HG03575 (cell line): ENCODE data around the gene SMIM12.
"Not testable (repeated sequence)": the region's sequence is repeated elsewhere in the genome, so short reads cannot be mapped to it uniquely, and the experiment has no call there.

ENCODE experiments used
- ATAC-seq: cut with Tn5 transposase; IDR thresholded peaks from one replicate; pipeline ENCODE4 v1.9.1; 2021; ENCODE audit not compliant: unreplicated experiment, insufficient number of reproducible peaks, low FRiP score; ENCODE audit errors: extremely low read depth

Gene SMIM12

GRCh38 chr1:34816778-34817177 lies 42.8 kb downstream of the SMIM12 start:
- no peak for ATAC-seq

GRCh38 chr1:34816332-34816731 lies 43.2 kb downstream of the SMIM12 start:
- no peak for ATAC-seq

DNA sequence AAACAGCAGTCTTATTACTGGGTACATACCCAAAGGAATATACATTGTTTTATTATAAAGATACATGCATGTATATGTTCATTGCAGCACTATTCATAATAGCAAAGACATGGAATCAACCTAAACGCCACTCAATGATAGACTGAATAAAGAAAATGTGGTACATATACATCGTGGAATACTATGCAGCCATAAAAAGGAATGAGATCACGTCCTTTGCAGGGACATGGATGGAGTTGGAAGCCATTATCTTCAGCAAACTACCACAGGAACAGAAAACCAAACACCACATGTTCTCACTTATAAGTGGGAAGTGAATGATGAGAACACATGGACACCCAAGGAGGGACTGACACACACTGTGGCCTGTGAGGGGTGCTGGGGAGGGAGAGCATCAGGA lies 48.8 kb downstream of the SMIM12 start:
- not testable (repeated sequence) for ATAC-seq

DNA sequence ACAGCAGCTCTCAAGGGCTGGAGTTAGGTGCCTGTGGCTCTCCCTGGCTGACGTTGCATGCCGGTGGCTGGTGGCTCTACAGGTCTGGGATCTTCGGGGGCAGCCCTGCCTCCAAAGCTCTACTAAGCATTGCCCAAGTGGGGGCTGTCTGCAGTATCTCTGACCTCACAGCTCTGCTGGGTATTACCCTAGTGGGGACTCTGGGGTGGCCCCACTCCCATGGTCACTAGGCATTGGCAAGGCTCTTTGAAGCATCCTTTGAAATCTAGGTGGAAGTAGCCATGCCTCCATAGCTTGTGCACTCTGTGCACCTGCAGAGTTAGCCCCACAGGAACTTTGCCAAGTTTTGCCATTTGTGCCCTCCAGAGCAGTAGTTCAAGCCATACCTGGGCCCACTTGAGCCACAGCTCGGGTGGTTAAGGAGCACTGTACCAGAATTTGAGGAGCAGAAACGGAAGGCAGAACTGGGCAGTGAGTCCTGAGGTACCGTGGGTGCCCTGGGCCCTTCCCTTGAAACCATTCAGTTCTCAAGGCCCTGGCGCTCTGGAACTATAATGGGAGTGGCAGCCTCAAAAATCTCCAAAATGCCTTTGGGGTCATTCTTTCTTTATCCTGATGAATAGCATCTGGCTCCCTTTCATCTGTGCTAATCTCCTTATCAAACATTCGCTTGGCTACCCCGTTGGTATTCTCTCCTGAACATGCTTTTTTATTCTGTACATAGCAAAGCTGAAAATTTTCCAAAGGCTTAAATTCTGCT lies 51.3 kb downstream of the SMIM12 start:
- ATAC-seq = no peak

- no peak for ATAC-seq
Observed at GRCh38 chr1:34806396-34806795, 53.2 kb downstream of the SMIM12 start.

DNA sequence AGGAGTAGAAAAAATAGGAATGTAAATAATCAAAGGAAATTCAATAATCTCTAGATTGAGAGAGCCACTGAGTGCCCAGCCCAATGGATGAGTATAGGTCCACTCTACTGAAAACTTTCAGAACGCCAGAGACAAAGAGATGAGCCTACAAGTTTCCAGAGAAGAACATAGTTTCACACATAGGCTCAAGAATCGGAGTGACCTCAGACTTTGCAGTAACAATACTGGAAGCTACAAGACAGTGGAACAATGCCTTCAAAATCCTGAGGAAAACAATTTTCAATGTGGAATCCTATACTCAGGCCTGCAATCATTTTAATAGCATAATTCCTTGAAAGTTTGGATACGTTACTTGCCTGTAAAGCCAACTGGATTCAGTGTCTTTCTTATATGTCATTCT lies 55.8 kb downstream of the SMIM12 start:
- no peak for ATAC-seq
